Central memory CD8-positive, alpha-beta T cell (primary cell): Measurements from ENCODE around the gene RFT1.

Source experiments
- ATAC-seq: fragments of 150-1000 bp; cut with Tn5 transposase; replicated peaks from 2 replicates; pipeline ENCODE4 v1.10.0; 2022; ENCODE audit warnings: mild to moderate bottlenecking, moderate FRiP score, moderate number of reproducible peaks; ENCODE audit not compliant: poor library complexity, severe bottlenecking; ENCODE audit errors: extremely low read depth
- DNase-seq, 2 donors: peaks; one replicate each; pipeline ENCODE4 v3.0.0; 2021; ENCODE audit warnings: low spot score in 2 of 2
- H3K27ac Mint-ChIP-seq: one replicate; pipeline ENCODE4 v1.8.0; 2022; ENCODE audit warnings: low read depth, mild to moderate bottlenecking, moderate library complexity, mixed read lengths
- H3K27me3 Mint-ChIP-seq: one replicate; pipeline ENCODE4 v1.8.0; 2022; ENCODE audit warnings: mixed read lengths
- H3K36me3 Mint-ChIP-seq: one replicate; pipeline ENCODE4 v1.8.0; 2022; ENCODE audit warnings: mild to moderate bottlenecking, moderate library complexity, mixed read lengths; ENCODE audit not compliant: insufficient read depth
- H3K4me1 Mint-ChIP-seq: one replicate; pipeline ENCODE4 v1.8.0; 2022; ENCODE audit warnings: mixed read lengths
- H3K4me3 Mint-ChIP-seq: one replicate; pipeline ENCODE4 v1.8.0; 2022; ENCODE audit warnings: mild to moderate bottlenecking, moderate library complexity, mixed read lengths
- H3K9me3 Mint-ChIP-seq: one replicate; pipeline ENCODE4 v1.8.0; 2022; ENCODE audit warnings: mixed read lengths

The RFT1 gene

GRCh38 chr3:53160660-53161449 is 30.6 kb upstream of the RFT1 start, which contains the start of gene PRKCD:
PRKCD (plus strand) TSS chr3:53161209; CDS start chr3:53178423, 17,214 bp downstream.
- DNase-seq (peak; percentile 42 to 43), ATAC-seq (peak; percentile 45)
- Mint-ChIP-seq H3K36me3 (peaks cover 17% of the 10 kb centered on the region), H3K27ac (peak within 1 kb of the TSS; percentile 81), H3K9me3 (no peaks in the 10 kb centered on the region), H3K4me1 (peaks cover 23% of the 10 kb centered on the region), H3K4me3 (peak within 1 kb of the TSS; percentile 84), H3K27me3 (peaks cover 4% of the 10 kb centered on the region)

- no peak for DNase-seq
- Mint-ChIP-seq H3K27ac (peak overlapping the region; percentile 75), H3K9me3 (no peaks in the 10 kb centered on the region), H3K36me3 (peaks cover 16% of the 10 kb centered on the region), H3K4me1 (peaks cover 23% of the 10 kb centered on the region), H3K4me3 (peak overlapping the region; percentile 84), H3K27me3 (peaks cover 11% of the 10 kb centered on the region)
- ATAC-seq, result no peak
Observed at GRCh38 chr3:53160061-53160659, 29.9 kb upstream of the RFT1 start.

- Mint-ChIP-seq H3K27me3 (peaks cover 19% of the 10 kb centered on the region), H3K4me1 (peaks cover 23% of the 10 kb centered on the region), H3K27ac (no peak overlapping the region), H3K36me3 (peaks cover 15% of the 10 kb centered on the region), H3K4me3 (peak overlapping the region; percentile 84), H3K9me3 (no peaks in the 10 kb centered on the region)
- ATAC-seq (no peak), DNase-seq (no peak)
Observed at GRCh38 chr3:53159156-53160060, 29.2 kb upstream of the RFT1 start.

GRCh38 chr3:53158765-53159155 is 28.5 kb upstream of the RFT1 start:
- peaks cover 15% of the 10 kb centered on the region for H3K36me3 Mint-ChIP-seq
- H3K4me1 Mint-ChIP-seq, result peaks cover 23% of the 10 kb centered on the region
- H3K4me3 Mint-ChIP-seq, result no peak overlapping the region
- DNase-seq (no peak), ATAC-seq (no peak)
- no peaks in the 10 kb centered on the region for H3K9me3 Mint-ChIP-seq
- peaks cover 25% of the 10 kb centered on the region for H3K27me3 Mint-ChIP-seq
- H3K27ac Mint-ChIP-seq, result no peak overlapping the region

- H3K9me3 Mint-ChIP-seq, result no peaks in the 10 kb centered on the region
- ATAC-seq, result no peak
- no peak overlapping the region for H3K27ac Mint-ChIP-seq
- peaks cover 32% of the 10 kb centered on the region for H3K27me3 Mint-ChIP-seq
- no peak overlapping the region for H3K4me3 Mint-ChIP-seq
- H3K4me1 Mint-ChIP-seq, result peaks cover 19% of the 10 kb centered on the region
- peaks cover 9% of the 10 kb centered on the region for H3K36me3 Mint-ChIP-seq
- no peak for DNase-seq
Observed at GRCh38 chr3:53157974-53158580, 27.8 kb upstream of the RFT1 start.

GRCh38 chr3:53156368-53156834 is 26.2 kb upstream of the RFT1 start:
- H3K4me3 Mint-ChIP-seq, result no peak overlapping the region
- H3K27ac Mint-ChIP-seq, result no peak overlapping the region
- peaks cover 4% of the 10 kb centered on the region for H3K36me3 Mint-ChIP-seq
- peaks cover 40% of the 10 kb centered on the region for H3K27me3 Mint-ChIP-seq
- peaks cover 9% of the 10 kb centered on the region for H3K4me1 Mint-ChIP-seq
- DNase-seq (no peak), ATAC-seq (no peak)
- H3K9me3 Mint-ChIP-seq, result no peaks in the 10 kb centered on the region

- H3K4me1 Mint-ChIP-seq, result peaks cover 9% of the 10 kb centered on the region
- no peak overlapping the region for H3K27ac Mint-ChIP-seq
- H3K36me3 Mint-ChIP-seq, result peaks cover 4% of the 10 kb centered on the region
- H3K27me3 Mint-ChIP-seq, result peaks cover 40% of the 10 kb centered on the region
- DNase-seq (no peak), ATAC-seq (no peak)
- H3K4me3 Mint-ChIP-seq, result no peak overlapping the region
- no peaks in the 10 kb centered on the region for H3K9me3 Mint-ChIP-seq
Observed at GRCh38 chr3:53155760-53156159, 25.5 kb upstream of the RFT1 start.

- Mint-ChIP-seq H3K27me3 (peaks cover 40% of the 10 kb centered on the region), H3K4me1 (peaks cover 1% of the 10 kb centered on the region), H3K36me3 (peaks cover 4% of the 10 kb centered on the region), H3K27ac (no peak overlapping the region), H3K4me3 (no peak overlapping the region), H3K9me3 (no peaks in the 10 kb centered on the region)
- DNase-seq (no peak), ATAC-seq (no peak)
Observed at GRCh38 chr3:53154881-53155285, 24.6 kb upstream of the RFT1 start.

GRCh38 chr3:53153980-53154379 is 23.7 kb upstream of the RFT1 start:
- Mint-ChIP-seq H3K27ac (no peak overlapping the region), H3K4me3 (no peak overlapping the region), H3K9me3 (no peaks in the 10 kb centered on the region), H3K36me3 (peaks cover 4% of the 10 kb centered on the region), H3K27me3 (peaks cover 40% of the 10 kb centered on the region), H3K4me1 (no peaks in the 10 kb centered on the region)
- no peak for DNase-seq
- ATAC-seq, result no peak

- H3K36me3 Mint-ChIP-seq, result peaks cover 2% of the 10 kb centered on the region
- H3K4me3 Mint-ChIP-seq, result no peak overlapping the region
- no peak for DNase-seq
- H3K27me3 Mint-ChIP-seq, result peaks cover 40% of the 10 kb centered on the region
- no peaks in the 10 kb centered on the region for H3K9me3 Mint-ChIP-seq
- H3K27ac Mint-ChIP-seq, result no peak overlapping the region
- no peak for ATAC-seq
- H3K4me1 Mint-ChIP-seq, result no peaks in the 10 kb centered on the region
Observed at GRCh38 chr3:53153264-53153823, 23.1 kb upstream of the RFT1 start.

GRCh38 chr3:53151870-53152660 is 21.8 kb upstream of the RFT1 start:
- no peak for DNase-seq
- no peaks in the 10 kb centered on the region for H3K9me3 Mint-ChIP-seq
- H3K4me1 Mint-ChIP-seq, result no peaks in the 10 kb centered on the region
- H3K27ac Mint-ChIP-seq, result no peak overlapping the region
- H3K4me3 Mint-ChIP-seq, result no peak overlapping the region
- H3K36me3 Mint-ChIP-seq, result peaks cover 2% of the 10 kb centered on the region
- peaks cover 40% of the 10 kb centered on the region for H3K27me3 Mint-ChIP-seq
- ATAC-seq, result no peak
